Activated CD8-positive, alpha-beta memory T cell treated with anti-CD3 and anti-CD28 coated beads for 4 hours (primary cell): Measurements from ENCODE around the gene ME2.
"Not testable (repeated sequence)": the region's sequence is repeated elsewhere in the genome, so short reads cannot be mapped to it uniquely, and the experiment has no call there.

Source experiments
- DNase-seq, 2 donors: peaks; one replicate each; pipeline ENCODE4 v3.0.0-alpha.2; 2020; ENCODE audit warnings: low read depth in 2 of 2

Gene ME2

DNA sequence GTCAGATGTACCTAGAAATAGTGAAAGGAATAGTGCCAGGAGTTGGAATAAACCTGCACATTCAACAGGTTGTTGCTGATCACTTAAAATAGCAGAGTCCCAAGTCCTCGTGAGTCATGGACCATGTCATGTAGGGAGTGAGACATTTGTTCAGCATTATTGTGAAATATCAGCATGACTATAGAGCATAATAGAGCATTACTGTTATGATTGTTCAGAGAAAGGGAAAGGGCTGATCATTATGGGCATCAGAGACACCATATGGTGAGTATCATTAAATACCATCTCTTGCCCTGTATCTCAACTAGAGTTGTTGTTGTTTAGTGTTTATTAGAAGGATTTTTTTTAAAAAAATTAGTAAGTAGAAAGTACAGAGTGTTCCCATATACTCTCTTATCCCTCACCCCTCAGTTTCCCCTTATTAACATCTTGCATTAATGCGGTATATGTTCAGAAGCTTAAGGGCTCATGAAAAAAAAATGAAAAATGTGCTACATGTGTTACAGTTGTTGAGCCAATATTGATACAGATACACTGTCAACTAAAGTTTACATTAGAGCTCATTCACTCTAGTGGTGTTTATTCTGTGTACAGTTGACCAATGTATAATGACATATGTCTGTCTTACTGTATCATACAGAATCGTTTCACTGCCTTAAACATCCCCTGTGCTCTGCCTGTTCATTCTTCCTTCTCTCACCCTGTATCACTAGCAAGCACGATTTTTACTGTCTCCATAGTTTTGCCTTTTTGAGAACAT lies 94.6 kb downstream of the ME2 start:
- DNase-seq, result no peak

DNA sequence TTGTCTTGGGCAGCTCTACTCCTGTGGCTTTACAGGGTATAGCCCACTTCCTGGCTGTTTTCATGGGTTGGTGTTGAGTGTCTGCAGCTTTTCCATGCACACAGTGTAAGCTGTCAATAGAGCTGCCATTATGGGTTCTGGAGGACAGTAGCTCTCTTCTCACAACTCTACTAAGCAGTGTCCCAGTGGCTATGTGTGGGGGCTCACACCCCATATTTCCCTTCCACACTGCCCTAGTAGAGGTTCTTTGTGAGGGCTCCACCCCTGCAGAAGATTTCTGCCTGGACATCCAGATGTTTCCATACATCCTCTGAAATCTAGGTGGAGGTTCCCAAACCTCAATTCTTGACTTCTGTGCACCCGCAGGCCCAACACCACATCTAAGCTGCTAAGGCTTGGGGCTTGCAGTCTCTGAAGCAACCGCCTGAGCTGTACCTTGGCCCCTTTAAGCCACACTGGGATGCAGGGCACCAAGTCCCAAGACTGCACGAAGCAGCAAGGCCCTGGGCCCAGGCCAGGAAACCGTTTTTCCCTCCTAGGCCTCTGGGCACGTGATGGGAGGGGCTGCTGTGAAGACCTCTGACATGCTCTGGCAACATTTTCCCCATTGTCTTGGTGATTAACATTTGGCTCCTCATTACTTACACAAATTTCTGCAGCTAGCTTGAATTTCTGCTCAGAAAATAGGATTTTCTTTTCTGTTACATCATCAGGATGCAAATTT lies 98.3 kb downstream of the ME2 start:
- DNase-seq, result no peak

DNA sequence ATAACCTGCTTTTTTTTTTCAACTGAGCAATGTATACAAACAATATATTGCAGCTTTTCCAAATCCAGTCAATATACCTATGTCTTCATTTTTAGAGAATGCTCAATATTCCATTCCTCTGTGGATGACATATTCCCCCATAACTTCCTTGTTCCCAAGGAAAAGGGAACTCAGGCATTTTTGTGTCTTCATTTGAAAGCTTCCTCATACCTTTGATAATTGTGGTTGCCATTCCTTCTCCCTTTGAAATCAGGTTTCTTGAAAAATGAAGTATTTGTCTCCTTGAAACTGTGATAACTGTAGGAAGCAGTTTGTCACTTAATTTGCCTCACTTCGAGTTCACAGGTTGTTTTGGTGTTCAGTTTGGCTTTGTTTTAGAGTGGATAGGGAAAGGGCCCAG lies 102.5 kb downstream of the ME2 start:
- DNase-seq, result no peak

DNA sequence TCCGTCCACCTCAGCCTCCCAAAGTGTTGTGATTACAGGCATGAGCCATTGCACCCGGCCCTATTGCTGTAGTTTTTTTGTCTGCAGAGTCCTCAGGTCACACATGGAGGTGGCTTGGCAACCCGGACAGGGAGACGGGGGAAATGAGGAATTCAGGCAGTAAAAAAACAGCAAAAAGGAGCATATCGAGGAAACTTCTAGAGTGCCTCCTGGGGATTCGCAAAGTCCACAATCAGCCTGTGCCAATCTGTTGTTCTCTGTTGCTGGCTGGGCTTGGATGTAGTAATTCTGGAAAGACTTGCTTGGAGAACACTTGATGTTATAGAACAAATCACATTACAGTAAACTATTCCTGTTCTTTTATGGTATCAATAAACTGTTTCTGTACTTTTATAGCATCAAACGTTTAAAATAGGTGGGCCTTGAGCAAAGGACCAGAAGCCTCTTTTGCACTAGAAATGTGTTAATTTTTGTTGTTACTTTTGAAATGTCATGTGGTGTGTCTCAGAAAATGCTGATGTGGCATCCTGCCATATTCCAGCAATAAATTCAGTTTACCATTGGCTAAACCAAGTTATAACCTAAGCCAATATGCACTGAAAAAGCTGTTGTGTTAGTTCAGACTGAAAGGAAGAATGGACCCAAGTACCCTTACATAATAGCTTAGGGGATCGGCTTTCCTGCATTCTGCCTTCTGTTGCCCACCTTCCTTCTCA lies 103.3 kb downstream of the ME2 start:
- DNase-seq, result no peak

DNA sequence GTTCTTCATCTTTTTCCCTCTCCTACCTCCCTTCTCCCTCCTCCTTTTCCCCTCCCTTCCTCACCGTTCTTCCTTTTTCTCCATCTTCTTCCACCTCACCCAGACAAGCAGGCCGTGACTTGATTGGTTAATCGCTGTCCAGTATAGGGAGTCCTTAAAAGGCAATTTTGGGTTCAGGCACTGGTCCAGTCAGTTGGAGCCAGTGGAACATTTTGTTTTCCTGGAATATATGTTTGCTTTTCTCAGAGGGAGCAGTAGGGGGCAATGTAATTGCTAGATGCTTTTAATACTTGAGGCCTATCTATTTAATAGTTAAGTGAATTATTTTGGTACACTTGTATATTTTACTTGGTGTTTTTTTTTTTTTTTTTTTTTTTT lies 103.9 kb downstream of the ME2 start:
- no peak for DNase-seq

DNA sequence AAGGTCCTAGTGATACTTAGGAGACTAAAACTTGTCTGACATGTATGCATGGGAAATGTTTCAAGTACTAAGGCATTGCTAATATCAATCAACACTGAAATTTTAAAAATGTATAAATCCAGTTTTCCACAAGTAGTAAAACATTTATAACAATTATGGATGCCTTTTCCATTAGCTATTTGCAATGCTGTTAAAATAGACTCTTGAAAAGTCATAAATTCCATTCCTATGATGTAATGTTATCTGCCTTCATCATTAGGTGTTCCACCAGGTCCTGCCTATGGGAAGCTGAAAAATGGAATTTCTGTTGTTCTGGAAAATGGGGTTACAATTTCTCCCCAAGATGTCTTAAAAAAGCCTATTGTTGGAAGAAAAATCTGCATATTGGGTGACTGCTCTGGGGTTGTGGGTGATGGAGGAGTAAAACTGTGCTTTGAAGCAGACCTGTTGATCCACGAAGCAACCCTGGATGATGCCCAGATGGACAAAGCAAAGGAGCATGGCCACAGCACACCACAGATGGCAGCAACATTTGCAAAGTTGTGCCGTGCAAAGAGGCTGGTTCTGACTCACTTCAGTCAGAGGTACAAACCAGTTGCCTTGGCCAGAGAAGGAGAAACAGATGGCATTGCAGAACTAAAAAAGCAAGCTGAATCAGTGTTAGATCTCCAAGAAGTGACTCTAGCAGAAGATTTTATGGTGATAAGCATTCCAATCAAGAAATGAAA lies 107.6 kb downstream of the ME2 start:
- no peak for DNase-seq

DNA sequence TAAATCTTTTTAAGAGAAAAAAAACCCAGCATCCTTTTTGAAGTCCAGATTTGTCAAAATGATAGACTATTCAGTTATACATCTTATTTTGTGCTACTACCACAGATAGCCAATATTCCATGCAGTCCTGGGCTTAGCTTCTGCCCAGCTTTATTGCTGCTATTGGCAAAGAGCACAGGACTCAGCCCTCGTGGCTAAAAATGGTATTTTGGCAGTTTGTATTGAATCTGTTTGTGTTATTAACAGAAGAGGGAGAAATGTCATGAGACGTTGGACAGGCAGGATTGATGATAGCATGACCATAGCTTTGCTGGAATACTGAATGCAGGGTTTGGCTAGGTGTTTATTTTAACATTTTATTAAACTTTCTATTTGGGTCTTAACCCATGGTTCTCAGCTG lies 108.3 kb downstream of the ME2 start:
- no peak for DNase-seq

DNA sequence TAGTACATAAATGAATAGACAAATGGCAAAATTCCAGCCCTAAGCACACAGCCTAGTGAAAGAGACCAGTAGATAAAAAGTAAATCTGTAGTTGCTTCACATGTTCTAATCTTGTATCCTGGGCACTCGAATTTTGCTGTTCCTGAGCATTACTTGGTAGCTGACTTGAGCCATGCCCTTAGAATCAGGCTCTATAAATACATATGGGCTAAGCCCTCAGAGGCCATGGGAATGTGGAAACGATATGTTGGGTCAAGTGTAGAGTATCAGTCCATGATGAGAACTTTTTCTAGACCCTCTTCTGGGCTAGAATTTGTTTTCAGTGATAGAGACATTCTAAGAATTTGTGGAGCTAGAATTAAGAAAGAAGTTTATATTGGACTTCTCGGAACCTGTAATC lies 110.8 kb downstream of the ME2 start:
- no peak for DNase-seq

DNA sequence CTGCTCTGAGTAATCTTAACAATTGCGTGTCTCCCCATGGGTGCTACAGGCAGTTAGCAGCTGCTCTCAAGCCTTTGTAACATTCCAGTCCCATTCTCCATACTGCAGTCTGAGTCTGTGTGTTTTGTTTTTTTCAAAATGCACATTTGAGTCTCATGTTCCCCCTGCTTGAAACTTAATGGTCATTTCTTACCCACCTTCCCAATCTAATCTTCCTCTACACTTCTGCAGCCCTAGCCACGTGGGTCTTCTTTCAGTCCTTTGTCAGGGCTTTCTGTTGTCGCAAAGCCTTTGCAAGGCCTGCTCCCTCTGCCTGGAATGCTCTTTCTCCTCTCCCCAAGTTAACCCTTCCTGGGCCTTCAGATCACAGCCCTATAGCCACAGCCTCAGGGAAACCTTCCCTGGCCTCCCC lies 113.4 kb downstream of the ME2 start:
- DNase-seq, result no peak

DNA sequence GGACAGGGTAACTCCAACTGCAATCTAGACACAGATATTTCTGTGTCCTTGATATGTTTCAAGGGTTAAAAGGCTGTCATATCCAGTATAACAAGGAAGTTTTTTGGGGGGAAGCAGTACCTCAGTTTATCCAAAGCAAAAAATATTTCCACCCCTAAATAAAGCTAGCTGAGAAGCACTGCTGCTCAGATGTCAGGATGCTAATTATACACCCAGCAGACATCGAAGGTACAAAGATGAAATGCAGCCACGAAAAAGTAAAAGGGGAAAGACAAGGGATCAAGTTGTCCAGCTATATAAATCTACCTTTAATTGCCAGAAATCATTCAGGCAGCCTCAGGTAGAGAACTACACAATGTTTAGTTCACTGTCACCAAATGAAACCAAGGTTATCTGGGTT lies 115.1 kb downstream of the ME2 start:
- DNase-seq, result no peak

DNA sequence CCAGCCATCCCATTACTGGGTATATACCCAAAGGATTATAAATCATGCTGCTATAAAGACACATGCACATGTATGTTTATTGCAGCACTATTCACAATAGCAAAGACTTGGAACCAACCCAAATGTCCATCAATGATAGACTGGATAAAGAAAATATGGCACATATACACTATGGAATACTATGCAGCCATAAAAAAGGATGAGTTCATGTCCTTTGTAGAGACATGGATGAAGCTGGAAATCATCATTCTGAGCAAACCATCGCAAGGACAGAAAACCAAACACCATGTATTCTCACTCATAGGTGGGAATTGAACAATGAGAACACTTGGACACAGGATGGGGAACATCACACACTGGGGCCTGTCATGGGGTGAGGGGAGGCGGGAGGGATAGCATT lies 124.3 kb downstream of the ME2 start:
- DNase-seq, result not testable (repeated sequence)
